NOMO-1 treated with dmso at 0.1 percent for 144 hours (cell line): Measurements from ENCODE around the gene WIZ.
"Not testable (repeated sequence)": the region's sequence is repeated elsewhere in the genome, so short reads cannot be mapped to it uniquely, and the experiment has no call there.

Source experiments
- DNase-seq: peaks from one replicate; lab custom pipeline; 2025; ENCODE audit not compliant: unreplicated experiment; lab: John Stamatoyannopoulos, UW

Gene WIZ, protein sequence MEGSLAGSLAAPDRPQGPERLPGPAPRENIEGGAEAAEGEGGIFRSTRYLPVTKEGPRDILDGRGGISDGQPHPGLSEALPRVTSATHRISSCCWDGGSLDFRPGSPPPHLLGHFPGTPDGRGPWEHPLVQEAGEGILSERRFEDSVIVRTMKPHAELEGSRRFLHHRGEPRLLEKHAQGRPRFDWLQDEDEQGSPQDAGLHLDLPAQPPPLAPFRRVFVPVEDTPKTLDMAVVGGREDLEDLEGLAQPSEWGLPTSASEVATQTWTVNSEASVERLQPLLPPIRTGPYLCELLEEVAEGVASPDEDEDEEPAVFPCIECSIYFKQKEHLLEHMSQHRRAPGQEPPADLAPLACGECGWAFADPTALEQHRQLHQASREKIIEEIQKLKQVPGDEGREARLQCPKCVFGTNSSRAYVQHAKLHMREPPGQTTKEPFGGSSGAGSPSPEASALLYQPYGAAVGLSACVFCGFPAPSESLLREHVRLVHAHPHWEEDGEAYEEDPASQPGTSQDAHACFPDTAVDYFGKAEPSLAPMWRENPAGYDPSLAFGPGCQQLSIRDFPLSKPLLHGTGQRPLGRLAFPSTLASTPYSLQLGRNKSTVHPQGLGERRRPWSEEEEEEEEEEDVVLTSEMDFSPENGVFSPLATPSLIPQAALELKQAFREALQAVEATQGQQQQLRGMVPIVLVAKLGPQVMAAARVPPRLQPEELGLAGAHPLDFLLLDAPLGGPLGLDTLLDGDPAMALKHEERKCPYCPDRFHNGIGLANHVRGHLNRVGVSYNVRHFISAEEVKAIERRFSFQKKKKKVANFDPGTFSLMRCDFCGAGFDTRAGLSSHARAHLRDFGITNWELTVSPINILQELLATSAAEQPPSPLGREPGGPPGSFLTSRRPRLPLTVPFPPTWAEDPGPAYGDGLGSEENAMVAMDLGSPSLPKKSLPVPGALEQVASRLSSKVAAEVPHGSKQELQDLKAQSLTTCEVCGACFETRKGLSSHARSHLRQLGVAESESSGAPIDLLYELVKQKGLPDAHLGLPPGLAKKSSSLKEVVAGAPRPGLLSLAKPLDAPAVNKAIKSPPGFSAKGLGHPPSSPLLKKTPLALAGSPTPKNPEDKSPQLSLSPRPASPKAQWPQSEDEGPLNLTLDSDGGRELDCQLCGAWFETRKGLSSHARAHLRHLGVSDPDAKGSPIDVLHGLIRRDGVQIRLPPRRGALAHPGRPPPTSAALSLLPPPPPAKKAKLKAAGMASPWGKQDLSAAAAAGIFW (N-terminal part only)

DNA sequence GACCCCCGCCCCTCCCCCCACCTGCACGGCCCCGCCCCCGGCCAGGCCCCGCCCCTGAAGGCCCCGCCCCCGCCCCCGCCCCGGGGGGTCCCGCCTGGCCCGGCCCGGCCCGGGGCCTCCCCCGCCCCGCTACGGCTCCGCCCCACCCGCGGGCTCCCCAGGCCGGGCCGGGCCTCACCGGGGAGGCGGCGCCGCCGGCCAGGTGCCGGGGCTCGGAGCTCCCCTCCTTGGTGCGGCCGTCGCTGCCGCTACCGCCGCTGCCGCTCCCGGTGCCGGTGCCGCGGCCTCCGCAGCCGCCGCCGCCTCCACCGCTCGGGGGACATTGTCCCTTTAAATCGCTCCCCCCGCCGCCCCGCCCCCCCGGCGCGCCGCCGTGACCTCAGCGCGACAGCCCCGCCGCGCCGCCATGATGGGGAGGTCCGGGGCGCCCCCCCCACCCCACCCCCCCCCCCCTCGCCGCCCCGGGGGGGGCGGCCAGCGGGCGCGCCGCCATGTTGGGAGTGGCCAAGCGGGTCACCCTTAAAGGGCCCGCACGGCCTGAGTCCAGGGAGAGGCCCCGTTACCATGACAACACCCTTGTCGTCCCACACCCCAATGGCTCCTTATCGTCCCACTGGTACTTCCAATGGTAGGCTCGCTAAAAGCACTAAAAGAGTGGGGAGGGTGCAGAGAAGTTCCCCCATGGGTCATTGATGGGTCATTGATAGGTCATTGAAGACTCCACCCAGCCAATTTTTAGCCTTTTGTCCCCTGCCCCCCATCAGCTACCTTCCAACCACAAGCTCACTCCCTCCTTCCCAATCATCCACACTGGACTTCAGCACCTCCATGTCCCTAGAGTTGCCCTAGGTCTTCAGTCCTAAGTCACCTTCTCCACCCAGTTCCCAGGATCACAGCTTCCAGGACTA lies at the start of gene WIZ:
Gene WIZ (minus strand): TSS at position 337 of the 908 bp plus-strand sequence. CDS start 1,649 bp downstream, outside the sequence.
- peak; percentile 15 for DNase-seq

DNA sequence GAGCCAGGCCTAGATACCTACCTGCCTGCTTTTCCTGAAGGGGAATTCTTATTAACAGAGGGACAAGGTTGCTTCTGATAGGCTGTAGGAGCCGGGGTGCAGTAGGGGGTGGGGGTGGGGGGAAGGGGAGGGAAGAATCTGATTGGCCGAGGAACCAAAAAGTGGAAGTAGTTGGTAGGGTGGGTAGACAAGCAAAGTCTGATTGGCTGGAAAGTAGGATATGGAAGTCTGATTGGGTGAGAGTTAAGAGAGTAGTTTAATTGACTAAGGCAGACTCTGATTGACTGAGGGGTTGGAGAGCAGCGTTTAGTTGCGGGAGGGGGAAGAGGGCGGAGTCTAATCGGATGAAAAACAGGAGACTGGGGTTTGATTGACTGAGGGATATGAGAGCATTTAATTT lies 49.2 kb upstream of the WIZ start:
- no peak for DNase-seq

DNA sequence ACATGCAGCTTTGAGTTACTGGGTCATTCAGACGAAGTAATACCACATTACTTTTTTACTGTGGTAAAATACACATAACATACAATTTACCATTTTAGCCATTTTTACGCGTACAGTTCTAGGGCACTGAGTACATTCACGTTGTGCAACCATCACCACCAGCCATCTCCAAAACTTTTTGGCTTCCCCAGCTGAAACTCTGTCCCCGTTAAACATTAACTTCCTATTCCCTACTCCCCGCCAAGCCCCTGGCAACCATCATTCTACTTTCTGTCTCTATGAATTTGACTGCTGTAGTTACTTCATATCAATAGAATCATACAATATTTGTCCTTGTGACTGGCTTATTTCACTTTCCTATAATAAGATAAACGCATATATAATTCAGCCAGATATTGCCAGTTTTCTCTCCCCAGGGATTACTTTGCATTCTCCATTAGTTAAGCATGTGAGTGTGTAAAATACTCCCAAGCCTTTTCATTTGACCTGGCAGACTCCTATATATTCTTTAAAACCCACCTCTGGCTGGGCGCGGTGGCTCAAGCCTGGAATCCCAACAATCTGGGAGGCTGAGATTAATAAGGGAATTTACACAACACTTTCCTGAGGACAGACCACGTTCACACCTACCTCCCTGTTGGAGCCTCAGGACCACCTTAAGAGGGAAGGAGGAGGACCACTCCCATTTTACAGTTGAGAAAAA lies 48.6 kb upstream of the WIZ start:
- no peak for DNase-seq

DNA sequence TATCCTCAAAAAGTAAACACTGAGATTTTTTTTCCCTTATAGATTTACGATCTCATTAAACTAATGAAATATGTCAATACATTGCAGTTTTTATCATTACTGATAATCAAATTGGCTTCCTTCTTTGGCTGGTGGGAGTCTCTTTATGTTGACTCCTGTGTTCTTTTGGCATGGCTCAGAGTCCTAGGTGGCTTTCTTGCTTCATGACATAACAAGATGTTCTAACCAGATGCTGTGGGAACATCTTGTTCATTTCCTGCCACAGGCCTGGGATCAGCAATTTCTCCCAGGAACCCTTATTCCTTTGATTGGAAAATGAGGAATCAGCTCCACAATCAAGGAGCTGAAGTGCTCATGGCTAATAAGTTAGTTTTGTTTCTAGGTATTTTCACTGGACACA lies 45.4 kb upstream of the WIZ start:
- no peak for DNase-seq

DNA sequence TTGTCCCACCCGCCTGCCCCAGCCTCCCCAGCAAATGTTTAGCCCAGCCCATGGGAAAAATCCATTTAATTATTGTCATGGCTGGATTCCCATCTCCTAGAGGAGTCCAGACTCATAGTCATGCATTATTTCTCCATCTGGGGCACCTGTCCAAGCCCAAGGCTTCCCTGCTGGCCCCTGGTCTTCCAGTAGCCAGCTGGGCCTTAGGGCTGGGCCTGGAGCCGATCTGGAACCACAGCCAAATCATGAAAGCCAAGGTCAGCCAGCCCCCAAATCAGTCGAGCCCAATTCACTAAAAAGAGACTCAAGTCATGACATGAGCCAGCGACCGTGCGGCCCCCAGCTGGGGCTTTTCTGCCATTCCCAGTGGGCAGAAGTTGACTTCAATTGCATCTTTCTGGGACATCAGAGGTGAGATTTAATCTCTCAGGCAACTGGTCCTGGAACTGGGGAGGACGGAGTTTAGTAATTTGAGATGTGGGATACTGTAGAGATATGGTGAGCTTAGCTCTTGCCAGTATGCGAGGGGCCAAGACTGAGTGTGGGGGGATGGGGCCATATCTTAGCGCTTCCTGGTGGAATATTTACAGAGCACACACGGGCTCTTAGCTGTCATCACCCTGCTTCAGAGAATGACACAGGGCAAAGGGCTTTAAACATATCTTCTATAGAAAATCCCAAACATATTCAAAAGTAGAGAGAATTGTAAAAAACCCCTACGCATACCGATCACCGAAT lies 38.9 kb upstream of the WIZ start:
- no peak for DNase-seq

DNA sequence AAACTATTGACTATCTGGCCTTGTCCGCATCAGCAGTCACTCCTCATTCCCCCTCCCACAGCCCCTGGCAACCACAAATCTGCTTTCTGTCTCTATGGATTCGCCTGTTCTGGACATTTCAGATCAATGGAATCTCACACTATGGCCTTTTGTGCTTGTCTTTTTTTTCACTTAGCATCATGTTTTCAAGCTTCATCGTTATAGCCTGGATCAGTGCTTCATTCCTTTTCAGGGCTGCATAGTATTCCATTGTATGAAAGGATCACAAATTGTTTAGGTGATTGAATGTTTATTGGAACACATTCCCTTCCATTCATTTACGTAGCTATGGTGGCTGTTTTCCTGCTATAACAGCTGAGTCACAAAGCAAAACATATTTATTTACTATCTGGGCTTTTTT lies 37.3 kb upstream of the WIZ start:
- DNase-seq: no peak

DNA sequence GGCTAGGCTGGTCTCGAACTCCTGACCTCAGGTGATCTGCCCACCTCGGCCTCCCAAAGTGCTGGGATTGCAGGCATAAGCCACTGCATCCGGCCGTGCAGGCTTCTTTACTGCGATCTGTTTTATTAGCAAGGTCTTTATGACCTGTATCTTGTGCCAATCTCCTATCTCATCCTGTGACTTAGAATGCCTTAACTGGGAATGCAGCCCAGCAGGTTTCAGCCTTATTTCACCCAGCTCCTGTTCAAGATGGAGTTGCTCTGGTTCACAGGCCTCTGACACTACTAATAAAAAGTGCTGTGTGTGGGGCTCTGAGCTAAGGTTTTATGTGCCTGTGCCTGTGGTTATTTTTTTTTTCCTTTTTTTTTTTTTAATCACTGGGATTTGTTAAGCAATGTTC lies 36.0 kb upstream of the WIZ start:
- not testable (repeated sequence) for DNase-seq

DNA sequence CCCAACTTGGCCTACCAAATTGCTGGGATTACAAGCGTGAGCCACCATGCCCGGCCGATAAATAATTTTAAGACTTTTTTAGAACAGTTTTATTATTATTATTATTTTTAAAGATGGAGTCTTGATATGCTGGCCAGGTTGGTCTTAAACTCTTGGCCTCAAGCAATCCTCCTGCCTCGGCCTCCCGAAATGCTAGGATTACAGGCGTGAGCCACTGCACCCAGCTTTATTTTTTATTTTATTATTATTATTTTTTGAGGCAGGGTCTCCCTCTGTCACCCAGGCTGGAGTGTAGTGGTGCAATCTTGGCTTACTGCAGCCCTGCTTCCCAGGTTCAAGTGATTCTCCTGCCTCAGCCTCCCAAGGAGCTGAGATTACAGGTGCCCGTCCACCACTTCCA lies 31.2 kb upstream of the WIZ start:
- DNase-seq: not testable (repeated sequence)

DNA sequence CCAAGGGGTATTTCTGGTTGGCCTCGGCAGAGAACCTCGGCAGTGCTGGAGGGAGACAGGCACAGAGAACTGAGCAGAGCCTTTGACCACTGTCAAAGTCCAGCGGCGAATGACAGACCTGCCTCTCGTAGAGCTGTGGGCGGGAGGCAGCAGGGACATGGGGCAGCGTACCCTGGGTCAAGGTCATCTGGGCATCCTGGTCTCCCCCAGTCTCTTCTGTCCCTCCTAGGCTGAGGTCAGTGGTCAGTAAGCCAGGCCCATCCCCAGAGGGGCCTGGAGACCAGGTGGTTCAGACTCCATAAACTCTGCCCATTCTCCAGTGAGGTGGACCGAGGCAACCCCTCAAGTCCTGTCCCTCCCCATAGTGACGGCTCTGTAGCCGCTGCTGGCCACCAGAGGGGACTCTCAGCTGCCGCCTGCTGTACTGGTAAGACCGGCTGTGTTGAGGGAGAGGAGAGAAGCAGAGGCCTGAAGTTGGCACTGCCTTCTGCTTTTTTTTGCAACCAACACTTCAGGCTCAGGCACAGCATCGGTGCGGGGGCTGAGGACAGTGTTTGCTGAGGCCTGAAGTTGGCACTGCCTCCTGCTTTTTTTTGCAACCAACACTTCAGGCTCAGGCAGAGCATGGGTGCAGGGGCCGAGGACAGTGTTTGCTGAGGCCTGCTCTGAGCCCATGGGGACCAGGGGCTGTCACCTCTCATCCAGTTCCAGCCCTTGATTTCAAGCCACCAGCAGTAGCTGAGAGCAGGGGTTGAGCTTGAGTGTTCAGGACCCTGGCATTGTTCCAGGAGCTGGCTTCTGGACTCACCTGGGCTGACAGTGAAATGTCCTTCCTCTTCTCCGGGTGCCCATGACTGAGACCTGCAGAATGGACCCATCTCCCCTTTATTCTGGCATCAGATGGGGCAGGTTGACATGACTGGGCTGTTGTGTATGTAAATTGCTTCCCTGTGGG lies 29.9 kb upstream of the WIZ start, which contains the start of gene PGLYRP2:
Gene PGLYRP2 (minus strand): TSS at position 111 of the 955 bp plus-strand sequence. CDS start 130 bp downstream, outside the sequence.
- DNase-seq: no peak

DNA sequence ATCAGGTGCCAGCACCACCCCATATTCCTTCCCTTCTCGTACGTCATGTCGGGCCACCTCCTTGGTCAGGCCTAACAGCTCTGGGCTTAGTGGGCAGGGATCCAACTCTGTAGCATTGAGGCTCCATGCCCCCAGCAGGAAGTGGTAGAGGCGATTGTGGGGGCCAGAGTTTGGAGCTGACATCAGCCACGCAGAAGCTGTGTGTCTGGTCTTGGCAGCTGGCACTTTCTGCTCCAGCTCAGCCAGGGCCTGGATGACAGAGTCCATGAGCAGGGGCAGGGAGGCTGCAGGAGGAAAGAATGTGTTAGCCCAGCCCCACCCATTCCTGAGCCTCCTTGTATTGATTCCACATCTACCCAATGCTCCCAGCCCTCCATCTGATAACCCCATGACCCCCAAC lies 26.6 kb upstream of the WIZ start:
- DNase-seq: no peak

DNA sequence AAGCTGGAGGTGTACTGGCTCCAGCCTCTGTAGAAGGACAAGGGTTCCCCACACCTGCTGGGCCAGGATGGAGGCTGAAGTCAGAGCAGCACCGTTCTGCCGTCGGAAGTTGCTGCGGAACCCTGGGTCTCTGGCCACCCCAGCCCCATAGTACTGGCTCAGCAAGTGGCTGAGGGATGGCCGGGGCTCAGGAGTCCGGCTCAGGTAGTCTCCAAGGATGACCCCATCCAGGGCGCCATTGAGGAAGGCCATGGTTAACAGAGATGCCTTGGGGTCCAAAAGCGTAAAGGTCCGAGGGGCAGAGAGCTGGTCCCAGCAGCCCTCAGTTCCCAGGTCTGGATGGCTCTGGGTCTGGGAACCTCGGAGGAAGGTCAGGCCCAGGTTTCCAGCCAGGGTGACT lies 25.9 kb upstream of the WIZ start:
- DNase-seq: no peak

DNA sequence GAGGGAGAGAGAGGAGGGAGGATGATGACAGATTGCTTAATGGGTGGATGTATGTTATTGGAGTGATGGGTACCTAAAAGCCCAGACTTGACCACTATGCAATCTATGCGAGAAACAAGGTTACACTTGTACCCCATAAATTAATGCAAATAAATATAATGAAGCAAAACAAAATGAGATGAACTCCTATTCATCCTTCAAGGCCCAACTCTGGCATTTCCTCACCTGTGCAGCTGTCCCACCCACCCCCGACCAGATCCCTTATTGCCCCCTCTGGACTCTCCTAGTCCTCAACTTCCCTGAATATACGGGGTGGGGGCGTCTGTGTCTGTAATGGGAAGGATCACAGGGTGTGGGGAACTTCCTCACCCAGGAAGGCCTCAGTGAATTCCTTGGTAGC lies 25.4 kb upstream of the WIZ start:
- DNase-seq: no peak

DNA sequence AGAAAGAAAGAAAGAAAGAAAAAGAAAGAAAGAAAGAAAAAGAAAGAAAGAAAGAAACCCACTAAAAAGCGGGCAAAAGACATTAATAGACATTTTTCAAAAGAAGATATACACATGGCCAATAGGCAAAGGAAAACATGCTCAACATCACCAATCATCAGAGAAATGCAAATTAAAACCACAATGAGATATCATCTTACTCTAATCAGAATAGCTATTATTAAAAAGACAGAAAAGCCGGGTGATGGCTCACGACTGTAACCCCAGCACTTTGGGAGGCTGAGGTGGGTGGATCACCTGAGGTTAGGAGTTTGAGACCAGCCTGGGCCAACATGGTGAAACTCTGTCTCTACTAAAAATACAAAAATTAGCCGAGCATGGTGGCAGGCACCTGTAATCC lies 24.1 kb upstream of the WIZ start:
- DNase-seq: not testable (repeated sequence)

DNA sequence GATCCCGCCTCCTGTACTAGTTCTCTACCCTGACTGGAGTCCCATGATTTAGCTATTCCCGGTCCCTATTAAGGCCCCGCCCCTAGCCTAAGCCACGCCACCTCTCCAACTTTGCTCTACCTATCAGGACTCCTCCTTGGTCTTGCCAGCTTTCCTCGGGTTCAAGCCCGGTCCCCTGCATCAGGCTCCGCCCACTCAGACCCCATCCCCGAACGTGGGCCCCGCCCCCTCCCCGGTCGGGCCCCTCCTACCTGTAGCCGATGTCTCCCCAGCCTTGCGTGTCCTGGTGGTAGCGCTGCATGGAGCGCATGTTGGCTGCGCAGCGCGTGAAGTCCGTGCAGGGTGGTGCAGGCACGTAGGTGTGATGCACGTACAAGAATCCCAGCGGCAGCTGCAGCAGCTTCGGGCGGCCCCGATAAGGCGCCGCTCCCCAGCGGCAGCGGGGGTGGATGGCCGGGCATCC lies 21.9 kb upstream of the WIZ start:
- DNase-seq: no peak

DNA sequence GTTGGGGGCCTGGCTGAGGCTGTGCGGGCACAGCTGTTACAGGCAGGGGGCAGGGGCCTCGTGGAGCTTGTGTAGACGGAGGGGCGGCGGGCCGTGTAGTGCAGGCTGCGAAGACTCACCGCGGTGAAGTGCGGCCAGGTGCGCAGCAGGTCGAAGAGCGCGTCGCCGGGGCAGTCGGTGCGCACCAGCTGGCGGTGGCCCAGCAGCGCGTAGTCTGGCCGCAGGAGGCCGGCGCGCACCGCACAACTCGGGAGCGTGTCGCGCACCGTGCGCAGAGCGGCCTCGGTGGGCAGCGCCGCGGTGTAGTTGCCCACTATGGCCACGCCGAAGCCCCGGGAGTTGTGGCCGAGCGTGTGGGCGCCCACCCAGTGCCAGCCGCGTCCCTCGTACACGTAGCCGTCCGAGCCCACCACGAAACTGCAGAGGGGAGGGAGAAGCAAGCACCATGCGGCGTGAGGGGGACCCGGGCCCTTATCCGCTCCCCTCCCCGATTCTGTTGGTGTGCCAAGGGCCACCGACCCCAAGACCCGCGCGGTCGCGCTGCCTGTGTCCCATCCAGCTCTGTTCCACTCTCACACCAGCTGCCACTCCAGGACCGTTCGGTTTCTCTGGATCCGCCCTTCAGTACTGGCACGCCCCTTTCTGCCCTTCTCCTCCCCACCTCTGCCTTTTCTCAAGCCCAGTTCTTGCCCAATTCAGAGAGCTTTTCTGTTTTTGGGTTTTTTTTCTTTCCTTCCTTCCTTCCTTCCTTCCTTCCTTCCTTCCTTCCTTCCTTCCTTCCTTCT lies 19.9 kb upstream of the WIZ start:
- DNase-seq: peak; percentile 10

DNA sequence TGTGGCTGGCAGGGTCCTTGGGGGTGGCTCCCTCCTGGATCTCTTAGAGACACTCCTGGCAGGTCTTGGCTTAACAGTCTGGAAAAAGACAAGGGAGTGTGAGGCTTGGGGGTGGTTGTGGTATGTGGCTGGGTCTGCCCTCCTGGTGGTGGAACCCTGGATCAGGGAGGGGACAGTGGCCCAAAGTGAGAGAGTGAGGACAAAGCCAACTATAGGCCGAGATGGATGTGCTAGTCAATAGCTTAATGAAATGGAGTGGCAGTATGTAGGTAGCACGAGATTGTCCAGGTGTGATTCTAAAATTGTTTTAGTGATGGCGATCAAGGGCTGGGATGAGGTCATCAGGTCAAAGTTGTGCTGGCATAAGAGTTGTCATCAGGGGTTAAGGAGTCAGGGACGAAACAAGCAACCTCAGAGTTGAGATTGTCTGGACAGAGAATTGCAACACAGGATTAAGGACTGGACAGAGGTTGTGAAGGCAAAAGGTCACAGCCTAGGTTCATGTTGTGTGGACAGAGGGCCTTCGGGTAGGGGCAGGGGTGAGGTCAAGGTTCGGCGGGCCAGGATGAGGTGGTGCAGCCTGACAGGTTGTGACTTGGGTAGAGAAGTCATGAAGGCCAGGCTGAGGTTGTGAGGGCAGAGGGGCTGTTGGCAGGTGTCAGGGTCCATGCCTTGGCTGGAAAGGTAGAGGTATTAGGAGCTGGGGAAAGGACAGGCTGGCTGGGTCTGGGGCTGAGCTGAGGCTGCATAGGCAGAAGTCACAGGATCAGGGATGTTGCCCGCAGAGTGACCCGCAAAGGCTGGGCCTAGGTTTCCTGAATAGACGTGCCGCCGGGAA lies 19.1 kb upstream of the WIZ start:
- no peak for DNase-seq
